ENCODE data around the gene MYEOV.

Gene MYEOV

GRCh38 chr11:69304258-69304657, 10.3 kb downstream of the MYEOV start:
- POLR2A ChIA-PET = no interaction called here
- TF ChIP-seq, protein P1, sequence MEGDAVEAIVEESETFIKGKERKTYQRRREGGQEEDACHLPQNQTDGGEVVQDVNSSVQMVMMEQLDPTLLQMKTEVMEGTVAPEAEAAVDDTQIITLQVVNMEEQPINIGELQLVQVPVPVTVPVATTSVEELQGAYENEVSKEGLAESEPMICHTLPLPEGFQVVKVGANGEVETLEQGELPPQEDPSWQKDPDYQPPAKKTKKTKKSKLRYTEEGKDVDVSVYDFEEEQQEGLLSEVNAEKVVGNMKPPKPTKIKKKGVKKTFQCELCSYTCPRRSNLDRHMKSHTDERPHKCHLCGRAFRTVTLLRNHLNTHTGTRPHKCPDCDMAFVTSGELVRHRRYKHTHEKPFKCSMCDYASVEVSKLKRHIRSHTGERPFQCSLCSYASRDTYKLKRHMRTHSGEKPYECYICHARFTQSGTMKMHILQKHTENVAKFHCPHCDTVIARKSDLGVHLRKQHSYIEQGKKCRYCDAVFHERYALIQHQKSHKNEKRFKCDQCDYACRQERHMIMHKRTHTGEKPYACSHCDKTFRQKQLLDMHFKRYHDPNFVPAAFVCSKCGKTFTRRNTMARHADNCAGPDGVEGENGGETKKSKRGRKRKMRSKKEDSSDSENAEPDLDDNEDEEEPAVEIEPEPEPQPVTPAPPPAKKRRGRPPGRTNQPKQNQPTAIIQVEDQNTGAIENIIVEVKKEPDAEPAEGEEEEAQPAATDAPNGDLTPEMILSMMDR (IDR thresholded peaks at IDR 0.05; ENCODE audit: insufficient read depth, low read length, missing control alignments) = no peak
- no peak for DNase-seq (ENCODE audit: low read depth, low spot score)
- CTCF ChIA-PET = interaction anchor here (1.1 to 1.4 kb wide), 2 partner anchors 12 to 29 kb away, joined by 4 read pairs; no protein-coding TSS in a partner anchor
- no peak overlapping the region for H3K4me3 ChIP-seq (ENCODE audit: low read depth, low read length)

GRCh38 chr11:69304686-69305085, 10.7 kb downstream of the MYEOV start:
- no peak overlapping the region for H3K4me3 ChIP-seq (ENCODE audit: low read depth, low read length)
- no peak for DNase-seq (ENCODE audit: low read depth, low spot score)
- ChIA-PET POLR2A (no interaction called here), CTCF (interaction anchor here (1.1 to 1.4 kb wide), 3 partner anchors 10 to 29 kb away, joined by 3 to 4 read pairs (median 4); no protein-coding TSS in a partner anchor)
- TF ChIP-seq, protein P1 (IDR thresholded peaks at IDR 0.05; ENCODE audit: insufficient read depth, low read length, missing control alignments) = no peak

DNA sequence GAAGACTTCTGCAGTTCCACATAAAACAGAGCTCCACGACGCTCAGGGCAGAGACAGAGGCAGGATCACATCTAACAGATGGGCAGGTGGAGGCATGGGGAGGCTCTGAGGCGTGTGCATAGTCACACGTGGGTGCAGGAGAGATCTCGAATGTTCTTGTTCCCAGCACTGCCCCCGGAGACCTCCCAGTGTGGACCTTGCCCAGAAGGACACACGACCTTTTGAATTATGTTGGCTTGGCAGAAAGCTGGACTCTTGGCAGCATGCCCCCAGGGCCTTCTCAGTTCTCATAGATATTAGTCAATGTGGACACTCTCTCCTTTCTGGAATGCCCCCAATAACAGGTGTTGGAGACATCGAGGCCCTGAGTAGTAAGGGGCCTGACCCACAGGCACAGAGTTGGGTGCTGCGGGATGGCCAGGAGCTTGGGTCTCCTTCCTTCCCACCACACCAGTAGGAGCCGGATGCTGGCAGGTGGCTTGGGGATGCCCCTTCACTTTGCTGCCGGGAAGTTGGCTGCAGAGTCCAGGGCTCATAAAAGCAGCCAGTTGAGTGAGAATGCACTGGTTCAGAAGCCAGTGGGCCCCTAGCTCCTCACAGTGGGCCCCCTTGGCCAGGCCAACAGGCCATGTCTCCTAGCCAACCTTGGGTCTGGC, 12.1 kb downstream of the MYEOV start:
- CTCF ChIA-PET = interaction anchor here (0.7 to 1.4 kb wide), 5 partner anchors 9 to 175 kb away, joined by 3 to 5 read pairs (median 3); no protein-coding TSS in a partner anchor
- POLR2A ChIA-PET = no interaction called here
- H3K4me3 ChIP-seq (ENCODE audit: low read depth, low read length) = no peak overlapping the region
- TF ChIP-seq, protein P1 (IDR thresholded peaks at IDR 0.05; ENCODE audit: insufficient read depth, low read length, missing control alignments) = no peak
- DNase-seq (ENCODE audit: low read depth, low spot score) = no peak

DNA sequence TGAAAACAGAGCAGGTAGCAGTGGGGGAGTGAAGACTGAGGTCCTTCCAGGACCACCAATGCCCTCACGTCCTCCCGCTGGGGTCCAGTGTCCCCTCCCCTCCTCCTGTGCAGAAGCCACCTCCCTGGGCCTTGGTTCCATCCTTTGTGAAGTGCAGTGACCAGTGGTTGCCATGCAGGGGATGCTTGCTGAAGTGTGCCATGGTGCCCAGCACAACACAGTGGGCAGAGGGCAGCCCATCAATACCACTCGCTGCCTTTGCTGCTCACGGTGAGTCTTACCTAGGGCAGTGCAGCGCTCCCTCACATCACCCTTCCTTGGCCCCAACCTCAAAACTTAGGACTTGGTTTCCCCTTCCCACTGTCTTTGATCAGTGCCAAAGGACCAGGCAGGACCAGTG, 12.9 kb downstream of the MYEOV start:
- CTCF ChIA-PET = no interaction called here
- POLR2A ChIA-PET = no interaction called here
- DNase-seq (ENCODE audit: low read depth, low spot score) = no peak

GRCh38 chr11:69307421-69307820, 13.5 kb downstream of the MYEOV start:
- H3K4me3 ChIP-seq (ENCODE audit: low read depth, low read length) = no peak overlapping the region
- POLR2A ChIA-PET = no interaction called here
- TF ChIP-seq, protein P1 (IDR thresholded peaks at IDR 0.05; ENCODE audit: insufficient read depth, low read length, missing control alignments) = no peak
- CTCF ChIA-PET = no interaction called here
- no peak for DNase-seq (ENCODE audit: low read depth, low spot score)

More for the DNA sequence above, 12.9 kb downstream of the MYEOV start:
- no peak overlapping the region for H3K4me3 ChIP-seq (ENCODE audit: low read depth, low read length)
- TF ChIP-seq, protein P1 (IDR thresholded peaks at IDR 0.05; ENCODE audit: insufficient read depth, low read length, missing control alignments) = no peak

- DNase-seq (ENCODE audit: low read depth, low spot score) = no peak
- ChIA-PET POLR2A (no interaction called here), CTCF (interaction anchor here (1.2 kb wide), 1 partner anchor 336 kb away, joined by 3 read pairs; no protein-coding TSS in a partner anchor)
- H3K4me3 ChIP-seq (ENCODE audit: low read depth, low read length) = no peak overlapping the region
- TF ChIP-seq, protein P1 (IDR thresholded peaks at IDR 0.05; ENCODE audit: insufficient read depth, low read length, missing control alignments) = no peak
Measured at GRCh38 chr11:69307871-69308431, 14.0 kb downstream of the MYEOV start.
